ENCODE measurements around the gene TMC6. TPM values are rescaled to one million over a fixed set of nuclear protein-coding genes. Genes with fewer than 3 reads are reported as not detected.

TMC6 gene
- total and polyA plus RNA-seq, 2 of the 13 experiments (the other 11 are each of a cell fraction or from before 2014, with no cell fraction given) = 48.4 to 99.1 TPM

GRCh38 chr17:78144736-78145641 lies 16.4 kb upstream of the TMC6 start (continued):
- no peak for TF ChIP-seq AHDC1 (CRISPR knock-in tag; IDR thresholded peaks at IDR 0.05; ENCODE audit: borderline replicate concordance)
- TF ChIP-seq TGIF2 (CRISPR knock-in tag; IDR thresholded peaks at IDR 0.05) = 0 out of 2 replicates have a peak, but pooled peaks have one; percentile 41
- no peak for TF ChIP-seq ZMAT5 (CRISPR knock-in tag; IDR thresholded peaks at IDR 0.05; ENCODE audit: borderline replicate concordance, low read depth)
- TF ChIP-seq ZEB1 (IDR thresholded peaks at IDR 0.05; ENCODE audit: insufficient replicate concordance, low read depth) = no peak
- no peak; the same call in none of the 2 replicates for TF ChIP-seq SP4 (CRISPR knock-in tag; IDR thresholded peaks at IDR 0.05)
- no peak for TF ChIP-seq ZNF7 (CRISPR knock-in tag; IDR thresholded peaks at IDR 0.05)
- TF ChIP-seq JARID2 (CRISPR knock-in tag; IDR thresholded peaks at IDR 0.05; ENCODE audit: insufficient replicate concordance) = no peak
- TF ChIP-seq PHF5A (CRISPR knock-in tag; IDR thresholded peaks at IDR 0.05; ENCODE audit: low read depth, unreplicated experiment) = no peak
- 0 out of 2 replicates have a peak, but pooled peaks have one; percentile 19 for TF ChIP-seq ZNF567 (CRISPR knock-in tag; IDR thresholded peaks at IDR 0.05; ENCODE audit: borderline replicate concordance)
- TF ChIP-seq EED (CRISPR knock-in tag; IDR thresholded peaks at IDR 0.05) = peak; percentile 87
- TF ChIP-seq BRCA1 (CRISPR knock-in tag; IDR thresholded peaks at IDR 0.05) = peak; percentile 63; the same call in 1 of the 2 replicates
- TF ChIP-seq PRDM4 (CRISPR knock-in tag; IDR thresholded peaks at IDR 0.05; ENCODE audit: borderline replicate concordance) = no peak
- TF ChIP-seq BRD4 (CRISPR knock-in tag; IDR thresholded peaks at IDR 0.05) = no peak
- TF ChIP-seq ZNF652 (CRISPR knock-in tag; IDR thresholded peaks at IDR 0.05; ENCODE audit: borderline replicate concordance, low read depth) = no peak; the same call in 1 of the 2 replicates
- TF ChIP-seq ZFP36 (IDR thresholded peaks at IDR 0.05; ENCODE audit: borderline replicate concordance, low read depth, low read length, partially characterized antibody) = no peak
- TF ChIP-seq ZNF572 (CRISPR knock-in tag; IDR thresholded peaks at IDR 0.05) = peak; percentile 65; the same call in 1 of the 2 replicates
- TF ChIP-seq MED1 (CRISPR knock-in tag; IDR thresholded peaks at IDR 0.05) = peak; percentile 84
- no peak for TF ChIP-seq AGO2 (optimal IDR thresholded peaks at IDR 0.05; ENCODE audit: low read depth, low read length)
- peak; percentile 85; the same call in 1 of the 2 replicates for TF ChIP-seq CSRNP1 (CRISPR knock-in tag; IDR thresholded peaks at IDR 0.05)

Measured in HepG2 (cell line).